ENCODE results near the gene BARD1.
"Not testable (repeated sequence)": the region's sequence is repeated elsewhere in the genome, so short reads cannot be mapped to it uniquely, and the experiment has no call there.

BARD1 gene

GRCh38 chr2:214808981-214809750 lies at the start of gene BARD1:
Gene BARD1 (minus strand): TSS chr2:214809683. CDS start chr2:214809569, 114 bp downstream.
- DNase-seq (ENCODE audit: low spot score), result peak; percentile 63

GRCh38 chr2:214856137-214856536 lies 46.7 kb upstream of the BARD1 start:
- DNase-seq (ENCODE audit: low spot score), result no peak

- no peak for DNase-seq (ENCODE audit: low spot score)
These were observed 44.4 kb upstream of the BARD1 start for GRCh38 chr2:214853906-214854305.

- no peak for DNase-seq (ENCODE audit: low spot score)
These were observed 34.3 kb upstream of the BARD1 start for GRCh38 chr2:214843823-214844222.

GRCh38 chr2:214839464-214839863 lies 30.0 kb upstream of the BARD1 start:
- DNase-seq (ENCODE audit: low spot score), result no peak

DNA sequence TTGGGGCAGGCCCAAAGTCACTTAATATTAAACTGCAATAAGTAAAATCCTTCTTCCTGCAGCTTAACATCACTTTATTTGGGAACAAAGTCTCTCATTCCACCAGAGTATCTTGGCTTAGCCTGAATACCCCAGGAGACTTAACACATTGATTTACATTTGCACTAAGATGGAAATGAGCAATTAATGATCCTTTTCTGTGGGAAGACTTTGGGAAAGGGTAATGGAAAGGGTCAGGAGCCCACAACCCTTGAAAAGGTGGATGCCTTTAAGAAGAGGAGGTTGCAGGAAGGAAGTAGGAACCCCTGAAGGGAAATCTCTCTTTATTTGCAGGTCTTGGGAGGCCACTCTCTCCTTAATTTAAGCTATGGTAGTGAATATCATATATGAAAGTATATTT lies 28.0 kb upstream of the BARD1 start:
- no peak for DNase-seq (ENCODE audit: low spot score)

DNA sequence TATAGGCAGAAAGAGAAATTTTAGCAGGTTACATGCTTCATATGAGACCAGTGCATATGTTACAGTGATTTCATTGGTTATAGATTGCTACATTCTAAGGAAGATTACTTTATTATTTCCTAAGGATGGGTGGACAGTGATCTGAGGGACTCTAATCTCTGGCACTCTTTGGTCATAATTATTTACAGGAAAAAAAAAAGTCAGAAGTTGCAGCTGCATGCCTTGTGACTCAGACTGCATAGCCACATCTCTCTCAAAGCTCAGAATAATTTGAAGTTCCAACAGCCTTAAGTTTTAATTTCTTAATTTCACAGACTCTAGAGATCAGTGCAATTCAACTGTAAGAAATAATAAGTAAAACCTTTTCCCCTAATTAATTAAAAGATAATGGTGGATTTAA lies 27.1 kb upstream of the BARD1 start:
- DNase-seq (ENCODE audit: low spot score), result no peak

GRCh38 chr2:214830794-214831346 lies 21.4 kb upstream of the BARD1 start:
- no peak for DNase-seq (ENCODE audit: low spot score)

DNA sequence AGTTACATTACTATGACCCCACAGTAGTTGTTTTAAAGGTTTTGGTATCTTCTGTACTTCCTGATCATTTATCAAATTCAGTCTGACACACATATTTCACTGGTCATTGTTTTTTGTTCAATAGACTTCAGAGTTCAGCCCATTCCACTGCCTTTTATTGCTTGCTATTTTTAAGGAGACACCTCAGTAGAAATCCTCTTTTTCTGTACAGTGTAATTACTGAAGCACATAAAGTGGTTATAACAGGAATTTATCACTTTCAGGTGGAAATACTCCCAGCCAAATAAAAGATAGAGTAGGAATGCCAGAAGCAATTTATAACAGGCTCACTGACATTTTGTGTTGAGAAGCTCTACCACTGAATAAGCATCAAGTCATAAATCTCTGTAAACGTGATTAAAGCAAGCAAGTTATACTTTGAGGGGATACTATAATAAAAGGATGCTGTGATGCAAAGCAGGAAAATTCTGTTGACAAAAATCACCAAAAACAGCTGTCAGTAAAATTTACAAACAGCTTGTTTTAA lies 6.6 kb upstream of the BARD1 start:
- DNase-seq (ENCODE audit: low spot score), result no peak

- no peak for DNase-seq (ENCODE audit: low spot score)
These were observed 1.2 kb upstream of the BARD1 start for GRCh38 chr2:214810671-214811070.

- peak; percentile 100 for DNase-seq (ENCODE audit: low spot score)
These were observed 475 bp upstream of the BARD1 start for GRCh38 chr2:214809751-214810564.

GRCh38 chr2:214807653-214808052 lies 1.8 kb downstream of the BARD1 start:
- DNase-seq (ENCODE audit: low spot score), result no peak

DNA sequence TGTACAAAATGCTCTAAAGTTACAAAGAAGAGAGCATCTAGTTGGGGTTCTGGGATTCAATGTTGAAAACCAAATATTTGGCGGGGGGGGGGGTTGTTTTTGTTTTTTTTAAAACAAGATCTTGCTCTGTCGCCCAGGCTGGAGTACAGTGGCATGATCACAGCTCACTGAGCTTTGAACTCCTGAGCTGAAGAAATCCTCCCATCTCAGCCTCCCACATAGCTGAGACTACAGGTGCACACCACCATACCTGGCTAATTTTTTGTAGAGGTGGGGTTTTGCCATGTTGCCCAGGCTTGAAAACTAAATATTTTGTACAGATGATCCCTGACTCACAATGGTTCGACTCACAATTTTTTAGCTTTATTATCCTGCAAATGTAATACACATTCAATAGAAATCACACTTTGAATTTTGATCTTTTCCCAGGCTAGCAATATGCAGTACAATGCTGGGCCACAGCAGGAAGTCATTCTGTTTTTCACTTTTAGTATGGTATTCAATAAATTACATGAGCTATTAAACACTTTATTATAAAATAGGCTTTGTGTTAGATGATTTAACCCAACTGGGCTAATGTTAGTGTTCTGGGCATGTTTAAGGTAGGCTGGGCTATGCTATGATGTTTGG lies 7.6 kb downstream of the BARD1 start:
- no peak for DNase-seq (ENCODE audit: low spot score)

- DNase-seq (ENCODE audit: low spot score), result no peak
These were observed 8.4 kb downstream of the BARD1 start for GRCh38 chr2:214801068-214801467.

GRCh38 chr2:214800180-214800579 lies 9.3 kb downstream of the BARD1 start:
- DNase-seq (ENCODE audit: low spot score), result no peak

- DNase-seq (ENCODE audit: low spot score), result no peak
These were observed 12.6 kb downstream of the BARD1 start for GRCh38 chr2:214796911-214797310.

DNA sequence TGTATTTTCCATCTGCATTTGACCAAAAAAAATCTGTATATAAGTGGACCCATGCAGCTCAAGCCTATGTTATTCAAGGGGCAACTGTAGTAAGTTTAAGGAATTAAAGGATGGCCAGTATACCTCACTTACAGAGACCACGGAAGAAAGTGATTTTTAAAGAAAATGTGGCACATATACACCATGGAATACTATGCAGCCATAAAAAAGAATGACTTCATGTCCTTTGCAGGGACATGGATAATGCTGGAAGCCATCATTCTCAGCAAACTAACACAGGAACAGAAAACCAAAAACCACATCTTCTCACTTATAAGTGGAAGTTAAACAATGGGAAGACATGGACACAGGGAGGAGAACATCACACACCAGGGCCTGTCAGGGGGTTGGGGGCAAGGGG lies 26.3 kb downstream of the BARD1 start:
- not testable (repeated sequence) for DNase-seq (ENCODE audit: low spot score)

DNA sequence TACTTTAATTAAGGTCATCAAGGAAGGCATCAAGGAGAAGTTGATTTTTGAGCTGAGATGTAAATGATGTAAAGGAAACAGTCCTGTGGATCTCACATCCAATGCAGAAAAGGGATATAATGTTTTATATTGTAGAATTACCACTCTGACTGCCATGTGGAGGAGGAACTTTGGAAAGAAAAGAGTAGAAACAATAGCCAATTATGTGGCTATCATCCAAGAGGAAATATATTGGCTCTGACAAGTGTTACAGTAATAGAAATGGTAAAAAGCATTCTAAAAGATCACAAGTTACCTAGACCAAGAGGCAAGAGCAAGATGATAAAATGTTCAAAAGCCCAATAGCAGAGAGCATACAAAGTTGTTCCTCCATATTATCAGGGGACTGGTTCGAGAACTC lies 26.8 kb downstream of the BARD1 start:
- DNase-seq (ENCODE audit: low spot score), result no peak

- DNase-seq (ENCODE audit: low spot score), result no peak
These were observed 28.3 kb downstream of the BARD1 start for GRCh38 chr2:214781226-214781625.

GRCh38 chr2:214775971-214776370 lies 33.5 kb downstream of the BARD1 start:
- DNase-seq (ENCODE audit: low spot score), result no peak

DNA sequence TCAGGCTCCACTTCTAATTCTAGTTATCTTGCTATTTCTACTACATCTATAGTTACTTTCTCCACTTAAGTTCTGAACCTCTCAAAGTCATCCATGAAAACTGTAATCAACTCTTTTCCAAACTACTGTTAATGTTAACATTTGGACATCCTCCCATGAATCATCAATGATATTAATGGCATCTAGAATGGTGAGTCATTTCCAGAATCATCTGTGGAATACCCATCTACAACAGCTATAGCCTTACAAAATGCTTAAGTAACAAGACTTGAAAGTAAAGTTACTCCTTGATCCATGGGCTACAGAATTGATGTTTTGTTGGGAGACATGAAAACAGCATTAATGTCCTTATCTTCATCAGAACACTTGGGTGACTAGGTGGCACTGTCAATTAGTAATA lies 35.4 kb downstream of the BARD1 start:
- no peak for DNase-seq (ENCODE audit: low spot score)

DNA sequence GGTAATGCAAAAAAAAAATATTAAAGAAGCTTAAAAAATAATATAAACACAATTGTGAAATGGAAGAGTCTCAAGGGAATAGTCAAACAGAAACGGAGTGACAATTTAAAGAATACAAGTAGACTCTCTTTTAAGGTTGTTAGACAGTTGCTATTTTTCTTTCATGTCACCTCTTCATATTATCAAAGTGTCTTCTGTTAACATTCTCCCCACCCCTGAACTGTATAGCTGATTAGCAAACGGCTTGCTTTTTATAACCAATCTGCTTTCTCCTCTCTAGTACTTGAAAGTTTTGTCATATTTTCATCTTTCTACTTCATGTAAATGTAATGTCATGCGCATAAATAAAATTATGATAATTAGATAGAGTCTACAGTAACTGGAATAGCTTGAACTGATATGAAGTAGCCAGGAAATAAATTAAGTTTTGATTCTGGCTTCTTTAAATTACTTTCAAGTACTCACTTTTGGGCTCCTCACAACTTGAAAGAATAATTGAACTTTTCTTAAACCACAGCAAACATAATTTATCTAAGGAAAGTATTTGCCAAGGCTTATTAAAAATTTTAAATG lies 37.0 kb downstream of the BARD1 start:
- DNase-seq (ENCODE audit: low spot score), result no peak

All from ecto neural progenitor cell (in vitro differentiated cells).